H9 (cell line): Measurements from ENCODE around the gene MT2A. TPM values are rescaled to one million over a fixed set of nuclear protein-coding genes. Genes with fewer than 3 reads are reported as not detected.

Source experiments
- DNase-seq: peaks from one replicate; pipeline ENCODE4 v3.0.0-alpha.2; 2017
- H2AFZ ChIP-seq: one replicate; pipeline ENCODE4 v1.6.1; 2013; ENCODE audit warnings: mild to moderate bottlenecking, low read length, control low read depth, moderate library complexity
- H2AK5ac ChIP-seq: 2 replicates; pipeline ENCODE4 v1.6.1; 2013; ENCODE audit warnings: low read length, control low read depth, mixed read lengths; ENCODE audit not compliant: insufficient read length
- H2BK120ac ChIP-seq: one replicate; pipeline ENCODE4 v1.6.1; 2013; ENCODE audit warnings: low read depth, mild to moderate bottlenecking, low read length, control low read depth, inconsistent platforms; ENCODE audit not compliant: poor library complexity, severe bottlenecking
- H2BK12ac ChIP-seq: 2 replicates; pipeline ENCODE4 v1.6.1; 2013; ENCODE audit warnings: low read length, control low read depth, mixed read lengths, low read depth; ENCODE audit not compliant: insufficient read length
- H2BK15ac ChIP-seq: 2 replicates; pipeline ENCODE4 v1.6.1; 2013; ENCODE audit warnings: low read depth, low read length, control low read depth
- H2BK20ac ChIP-seq: one replicate; pipeline ENCODE4 v1.6.1; 2013; ENCODE audit warnings: low read depth, mild to moderate bottlenecking, low read length, control low read depth, inconsistent platforms; ENCODE audit not compliant: poor library complexity, severe bottlenecking
- H2BK5ac ChIP-seq: 2 replicates; pipeline ENCODE4 v1.6.1; 2013; ENCODE audit warnings: low read length, control low read depth, mixed read lengths; ENCODE audit not compliant: insufficient read length
- H3K14ac ChIP-seq: 2 replicates; pipeline ENCODE4 v1.6.1; 2013; ENCODE audit warnings: low read length, control low read depth; ENCODE audit not compliant: insufficient read depth
- H3K18ac ChIP-seq: 2 replicates; pipeline ENCODE4 v1.6.1; 2013; ENCODE audit warnings: low read depth, mild to moderate bottlenecking, mixed read lengths, low read length, control low read depth; ENCODE audit not compliant: insufficient read length
- H3K23ac ChIP-seq: 2 replicates; pipeline ENCODE4 v1.6.1; 2013; ENCODE audit warnings: low read length, control low read depth, mixed read lengths, low read depth; ENCODE audit not compliant: insufficient read length
- H3K23me2 ChIP-seq: 2 replicates; pipeline ENCODE4 v1.6.1; 2013; ENCODE audit warnings: low read depth, mild to moderate bottlenecking, mixed read lengths, low read length, control low read depth; ENCODE audit not compliant: insufficient read length, poor library complexity, severe bottlenecking
- H3K27ac ChIP-seq: 2 replicates; pipeline ENCODE4 v1.5.1; 2013; ENCODE audit warnings: low read length, control low read depth, mixed read lengths, low read depth; ENCODE audit not compliant: insufficient read length
- H3K27me3 ChIP-seq: 2 replicates; pipeline ENCODE4 v1.6.1; 2013; ENCODE audit warnings: low read length, control low read depth, inconsistent platforms; ENCODE audit not compliant: insufficient read depth
- H3K4ac ChIP-seq: 2 replicates; pipeline ENCODE4 v1.6.1; 2013; ENCODE audit warnings: low read depth, mild to moderate bottlenecking, control low read depth, inconsistent platforms, low read length, moderate library complexity
- H3K4me1 ChIP-seq: 2 replicates; pipeline ENCODE4 v1.6.1; 2013; ENCODE audit warnings: low read length, control low read depth, inconsistent platforms; ENCODE audit not compliant: insufficient read depth
- H3K4me2 ChIP-seq: 2 replicates; pipeline ENCODE4 v1.6.1; 2013; ENCODE audit warnings: low read length, control low read depth, mixed read lengths; ENCODE audit not compliant: insufficient read length, insufficient read depth
- H3K56ac ChIP-seq: 2 replicates; pipeline ENCODE4 v1.6.1; 2013; ENCODE audit warnings: low read depth, mild to moderate bottlenecking, mixed read lengths, low read length, control low read depth; ENCODE audit not compliant: insufficient read length
- H3K79me1 ChIP-seq: 2 replicates; pipeline ENCODE4 v1.6.1; 2013; ENCODE audit warnings: low read depth, mild to moderate bottlenecking, moderate library complexity, low read length, control low read depth, inconsistent platforms; ENCODE audit not compliant: insufficient read depth, poor library complexity, severe bottlenecking
- H3K79me2 ChIP-seq: 2 replicates; pipeline ENCODE4 v1.6.1; 2013; ENCODE audit warnings: low read length, control low read depth, inconsistent platforms; ENCODE audit not compliant: insufficient read depth
- H3K9ac ChIP-seq: 2 replicates; pipeline ENCODE4 v1.6.1; 2013; ENCODE audit warnings: low read length, control low read depth, mixed read lengths; ENCODE audit not compliant: insufficient read length; ENCODE audit errors: extremely low read depth
- H3K9me3 ChIP-seq: one replicate; pipeline ENCODE4 v1.6.1; 2013; ENCODE audit warnings: low read depth, low read length, inconsistent platforms; ENCODE audit not compliant: control insufficient read depth
- H3T11ph ChIP-seq: one replicate; pipeline ENCODE4 v1.6.1; 2013; ENCODE audit warnings: mild to moderate bottlenecking, low read length, control low read depth, inconsistent platforms
- H4K20me1 ChIP-seq: one replicate; pipeline ENCODE4 v1.6.1; 2013; ENCODE audit not compliant: control insufficient read depth, insufficient read length, insufficient read depth
- H4K5ac ChIP-seq: 2 replicates; pipeline ENCODE4 v1.6.1; 2013; ENCODE audit warnings: low read depth, mild to moderate bottlenecking, mixed read lengths, low read length, control low read depth; ENCODE audit not compliant: insufficient read length
- H4K8ac ChIP-seq: replicated peaks from 2 replicates; pipeline ENCODE4 v1.6.1; 2013; ENCODE audit warnings: low read length, control low read depth, mixed read lengths, low read depth; ENCODE audit not compliant: insufficient read length
- H4K91ac ChIP-seq: 2 replicates; pipeline ENCODE4 v1.6.1; 2013; ENCODE audit warnings: low read depth, mild to moderate bottlenecking, moderate library complexity, mixed read lengths, low read length, control low read depth; ENCODE audit not compliant: insufficient read length
- H3K27ac Mint-ChIP-seq, 3 experiments: 2 replicates in 2 of 3; 3 replicates in 1 of 3; pipeline ENCODE4 v1.8.0; 2020 to 2021; ENCODE audit warnings: mixed read lengths in 3 of 3, mild to moderate bottlenecking in 1 of 3, moderate library complexity in 1 of 3
- H3K27me3 Mint-ChIP-seq: 2 replicates; pipeline ENCODE4 v1.8.0; 2021; ENCODE audit warnings: low read depth, mild to moderate bottlenecking, moderate library complexity, mixed read lengths
- H3K36me3 Mint-ChIP-seq, 3 experiments: 2 replicates in 2 of 3; 3 replicates in 1 of 3; pipeline ENCODE4 v1.8.0; 2020 to 2021; ENCODE audit warnings: low read depth in 3 of 3, mixed read lengths in 3 of 3; ENCODE audit not compliant: insufficient read depth in 1 of 3
- H3K4me1 Mint-ChIP-seq, 2 experiments: 2 replicates each; pipeline ENCODE4 v1.8.0; 2020; ENCODE audit warnings: mixed read lengths in 2 of 2
- H3K4me3 Mint-ChIP-seq, 2 experiments: 2 replicates in 1 of 2; 3 replicates in 1 of 2; pipeline ENCODE4 v1.8.0; 2020 to 2021; ENCODE audit warnings: mild to moderate bottlenecking in 2 of 2, mixed read lengths in 2 of 2, moderate library complexity in 1 of 2
- H3K9me3 Mint-ChIP-seq, 2 experiments: 2 replicates in 1 of 2; 3 replicates in 1 of 2; pipeline ENCODE4 v1.8.0; 2020; ENCODE audit warnings: mild to moderate bottlenecking in 2 of 2, mixed read lengths in 2 of 2, moderate library complexity in 1 of 2
- CTCF ChIP-seq: fragments of 200-600 bp; sonication (generic); conservative IDR thresholded peaks from 3 replicates; pipeline ENCODE4 v1.8.0; 2021; ENCODE audit warnings: antibody characterized with exemption, mild to moderate bottlenecking
- WGBS: extraction: QIAGEN DNeasy Blood & Tissue Kit; methylation state at CpG from one replicate; pipeline ENCODE4 v1.1.7; 2013; ENCODE audit warnings: missing lambda C conversion rate, low lambda C conversion rate, mixed read lengths; ENCODE audit not compliant: insufficient read length; ENCODE audit errors: extremely low coverage; 5-methylcytosine and 5-hydroxymethylcytosine counted together
- total RNA-seq: library from RNA; stranded (reverse); gene quantifications from 2 replicates; pipeline ENCODE4 v1.2.1, GENCODE V29; 2021

The MT2A gene
- total RNA-seq, 1 experiment from 2014 or later = 63.1 TPM

- Histone ChIP-seq H3K23ac (no peak overlapping the region), H3K18ac (no peak overlapping the region), H3K23me2 (peaks cover 6% of the 10 kb centered on the region), H3K27ac (no peak overlapping the region), H3K9me3 (no peaks in the 10 kb centered on the region), H2AFZ (no peak overlapping the region), H3K56ac (no peak overlapping the region), H4K8ac (no peak overlapping the region), H2AK5ac (no peak overlapping the region), H4K20me1 (no peaks in the 10 kb centered on the region), H2BK12ac (no peak overlapping the region), H3K9ac (no peak overlapping the region), H3K79me2 (no peaks in the 10 kb centered on the region), H2BK15ac (no peak overlapping the region), H3K27me3 (peaks cover 87% of the 10 kb centered on the region), H3K4me1 (no peaks in the 10 kb centered on the region), H4K5ac (no peak overlapping the region), H2BK5ac (no peak overlapping the region), H2BK20ac (no peak overlapping the region), H4K91ac (no peak overlapping the region), H3K14ac (no peak overlapping the region), H3K4me2 (no peak overlapping the region), H3K79me1 (no peaks in the 10 kb centered on the region), H3K4ac (no peak overlapping the region), H3T11ph (no peak overlapping the region), H2BK120ac (no peak overlapping the region)
- no peak overlapping the region for H3K27ac Mint-ChIP-seq
- H3K4me3 Mint-ChIP-seq = no peak overlapping the region
- no peaks in the 10 kb centered on the region; a peak in 1 of 7 replicates for H3K36me3 Mint-ChIP-seq
- H3K9me3 Mint-ChIP-seq = no peaks in the 10 kb centered on the region; a peak in 1 of 5 replicates
- no CpG with 5 or more reads among the region's 2 CpGs for WGBS
- DNase-seq = no peak
- H3K27me3 Mint-ChIP-seq = peaks cover 99% of the 10 kb centered on the region
- H3K4me1 Mint-ChIP-seq = peaks cover 19 to 31% of the 10 kb centered on the region in 2 experiments
- no peak for TF ChIP-seq CTCF
Measured at GRCh38 chr16:56641166-56641565, 32.8 kb downstream of the MT2A start.
